ENCODE results near the gene UGDH. TPM values are rescaled to one million over a fixed set of nuclear protein-coding genes. Genes with fewer than 3 reads are reported as not detected.

Gene UGDH
- total RNA-seq, 1 donor from 2014 or later: 157 TPM

DNA sequence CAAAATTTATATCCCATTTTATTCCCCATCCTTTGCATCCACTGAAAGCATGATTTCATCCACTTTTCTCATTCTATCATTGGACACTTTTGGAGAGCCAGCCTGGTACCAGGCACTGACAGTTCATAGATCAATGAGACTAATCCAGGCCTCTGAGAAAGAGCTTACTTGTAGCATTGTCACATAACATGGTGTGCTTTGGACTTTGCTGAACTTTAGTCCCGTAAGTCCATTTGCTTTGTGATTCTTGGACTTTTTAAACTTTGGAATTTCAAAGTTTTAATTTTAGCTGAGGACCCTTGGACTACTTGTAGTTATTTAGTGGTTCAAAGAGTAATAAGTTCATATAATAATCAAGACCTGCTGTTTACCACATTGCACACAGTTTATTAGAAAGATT lies 56.8 kb downstream of the UGDH start:
- Histone ChIP-seq H3K27me3 (no peaks in the 10 kb centered on the region), H3K27ac (no peak overlapping the region), H3K36me3 (peaks cover 19% of the 10 kb centered on the region), H3F3A (ENCODE audit: low read depth) (peaks cover 16% of the 10 kb centered on the region), H2AFZ (replicated peaks) (no peak overlapping the region), H3K4me3 (no peak overlapping the region), H3K4me2 (no peak overlapping the region), H3K9ac (no peak overlapping the region), H3K9me3 (ENCODE audit: low read depth) (no peaks in the 10 kb centered on the region), H4K20me1 (ENCODE audit: low read depth) (no peaks in the 10 kb centered on the region), H3K79me2 (ENCODE audit: low read depth) (no peaks in the 10 kb centered on the region), H3K4me1 (no peaks in the 10 kb centered on the region)
- TF ChIP-seq, protein P1, sequence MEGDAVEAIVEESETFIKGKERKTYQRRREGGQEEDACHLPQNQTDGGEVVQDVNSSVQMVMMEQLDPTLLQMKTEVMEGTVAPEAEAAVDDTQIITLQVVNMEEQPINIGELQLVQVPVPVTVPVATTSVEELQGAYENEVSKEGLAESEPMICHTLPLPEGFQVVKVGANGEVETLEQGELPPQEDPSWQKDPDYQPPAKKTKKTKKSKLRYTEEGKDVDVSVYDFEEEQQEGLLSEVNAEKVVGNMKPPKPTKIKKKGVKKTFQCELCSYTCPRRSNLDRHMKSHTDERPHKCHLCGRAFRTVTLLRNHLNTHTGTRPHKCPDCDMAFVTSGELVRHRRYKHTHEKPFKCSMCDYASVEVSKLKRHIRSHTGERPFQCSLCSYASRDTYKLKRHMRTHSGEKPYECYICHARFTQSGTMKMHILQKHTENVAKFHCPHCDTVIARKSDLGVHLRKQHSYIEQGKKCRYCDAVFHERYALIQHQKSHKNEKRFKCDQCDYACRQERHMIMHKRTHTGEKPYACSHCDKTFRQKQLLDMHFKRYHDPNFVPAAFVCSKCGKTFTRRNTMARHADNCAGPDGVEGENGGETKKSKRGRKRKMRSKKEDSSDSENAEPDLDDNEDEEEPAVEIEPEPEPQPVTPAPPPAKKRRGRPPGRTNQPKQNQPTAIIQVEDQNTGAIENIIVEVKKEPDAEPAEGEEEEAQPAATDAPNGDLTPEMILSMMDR (IDR thresholded peaks at IDR 0.05): no peak
- no peaks in the 10 kb centered on the region for H3K9me3 Mint-ChIP-seq
- H3K27me3 Mint-ChIP-seq (ENCODE audit: insufficient read depth, low read depth): peaks cover 2% of the 10 kb centered on the region
- H3K27ac Mint-ChIP-seq: no peak overlapping the region
- no peak for DNase-seq (ENCODE audit: low spot score)
- H3K4me1 Mint-ChIP-seq: peaks cover 2% of the 10 kb centered on the region
- no peak overlapping the region for H3K4me3 Mint-ChIP-seq
- peaks cover 2% of the 10 kb centered on the region for H3K36me3 Mint-ChIP-seq

GRCh38 chr4:39469429-39470077 lies 57.7 kb downstream of the UGDH start:
- Histone ChIP-seq H3K4me1 (no peaks in the 10 kb centered on the region), H3K27ac (no peak overlapping the region), H3K4me3 (no peak overlapping the region), H3K27me3 (no peaks in the 10 kb centered on the region), H3K79me2 (ENCODE audit: low read depth) (no peaks in the 10 kb centered on the region), H3K36me3 (peaks cover 19% of the 10 kb centered on the region), H3K4me2 (no peak overlapping the region), H2AFZ (replicated peaks) (no peak overlapping the region), H3K9ac (no peak overlapping the region), H3K9me3 (ENCODE audit: low read depth) (no peaks in the 10 kb centered on the region), H4K20me1 (ENCODE audit: low read depth) (no peaks in the 10 kb centered on the region), H3F3A (ENCODE audit: low read depth) (peaks cover 16% of the 10 kb centered on the region)
- Mint-ChIP-seq H3K27ac (peak overlapping the region; percentile 94), H3K4me1 (peaks cover 2% of the 10 kb centered on the region), H3K36me3 (peaks cover 4% of the 10 kb centered on the region), H3K4me3 (no peak overlapping the region), H3K27me3 (ENCODE audit: insufficient read depth, low read depth) (peaks cover 2% of the 10 kb centered on the region), H3K9me3 (no peaks in the 10 kb centered on the region)
- TF ChIP-seq EZH2phosphoT487 (IDR thresholded peaks at IDR 0.05) (no peak), EZH2 (IDR thresholded peaks at IDR 0.05) (no peak)
- TF ChIP-seq, protein P1 (IDR thresholded peaks at IDR 0.05): peak; percentile 98
- DNase-seq (ENCODE audit: low spot score): peak; percentile 76

DNA sequence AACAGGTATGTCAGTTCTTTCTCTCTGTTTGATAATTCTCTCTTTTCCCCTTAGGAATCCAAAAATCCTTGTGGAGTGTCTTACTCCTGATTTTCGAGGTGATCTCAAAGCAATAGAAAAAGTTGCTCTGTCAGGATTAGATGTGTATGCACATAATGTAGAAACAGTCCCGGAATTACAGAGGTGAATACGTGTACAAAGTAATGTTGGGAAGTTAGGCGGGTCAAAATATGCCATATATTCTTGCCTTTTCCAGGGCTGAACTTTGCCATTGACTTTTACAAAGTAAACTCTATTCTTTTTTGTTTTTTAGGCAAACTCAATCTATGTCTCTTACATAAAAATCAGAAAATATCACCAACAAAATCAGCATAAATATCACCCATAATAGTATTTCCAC lies 59.8 kb downstream of the UGDH start:
- H3F3A ChIP-seq (ENCODE audit: low read depth): peaks cover 16% of the 10 kb centered on the region
- H4K20me1 ChIP-seq (ENCODE audit: low read depth): no peaks in the 10 kb centered on the region
- H2AFZ ChIP-seq (replicated peaks): no peak overlapping the region
- peaks cover 2% of the 10 kb centered on the region for H3K4me1 Mint-ChIP-seq
- no peak overlapping the region for H3K9ac ChIP-seq
- no peaks in the 10 kb centered on the region for H3K9me3 Mint-ChIP-seq
- DNase-seq (ENCODE audit: low spot score): no peak
- no peaks in the 10 kb centered on the region for H3K79me2 ChIP-seq (ENCODE audit: low read depth)
- H3K27me3 ChIP-seq: no peaks in the 10 kb centered on the region
- H3K4me1 ChIP-seq: no peaks in the 10 kb centered on the region
- H3K27me3 Mint-ChIP-seq (ENCODE audit: insufficient read depth, low read depth): peaks cover 2% of the 10 kb centered on the region
- no peak overlapping the region for H3K4me2 ChIP-seq
- H3K9me3 ChIP-seq (ENCODE audit: low read depth): no peaks in the 10 kb centered on the region
- H3K27ac ChIP-seq: no peak overlapping the region
- H3K36me3 ChIP-seq: peaks cover 10% of the 10 kb centered on the region
- no peak overlapping the region for H3K27ac Mint-ChIP-seq
- no peak overlapping the region for H3K4me3 ChIP-seq
- TF ChIP-seq, protein P1 (IDR thresholded peaks at IDR 0.05): no peak
- no peak for TF ChIP-seq EZH2phosphoT487 (IDR thresholded peaks at IDR 0.05)
- no peak for TF ChIP-seq EZH2 (IDR thresholded peaks at IDR 0.05)
- peaks cover 5% of the 10 kb centered on the region for H3K36me3 Mint-ChIP-seq
- H3K4me3 Mint-ChIP-seq: no peak overlapping the region

Measured in neural progenitor cell (in vitro differentiated cells).